Activated CD4-positive, alpha-beta T cell treated with anti-CD3 and anti-CD28 coated beads, Interleukin-2, Interleukin-6, amounts not matched to agents 100 ng/mL and 50 ng/mL, durations not matched to agents 16 hours and 8 hours (primary cell): Measurements from ENCODE around the gene DNAH5.
"Not testable (repeated sequence)": the region's sequence is repeated elsewhere in the genome, so short reads cannot be mapped to it uniquely, and the experiment has no call there.

Experiments
- DNase-seq: peaks from one replicate; pipeline ENCODE4 v3.0.0-alpha.2; 2020

Gene DNAH5, protein sequence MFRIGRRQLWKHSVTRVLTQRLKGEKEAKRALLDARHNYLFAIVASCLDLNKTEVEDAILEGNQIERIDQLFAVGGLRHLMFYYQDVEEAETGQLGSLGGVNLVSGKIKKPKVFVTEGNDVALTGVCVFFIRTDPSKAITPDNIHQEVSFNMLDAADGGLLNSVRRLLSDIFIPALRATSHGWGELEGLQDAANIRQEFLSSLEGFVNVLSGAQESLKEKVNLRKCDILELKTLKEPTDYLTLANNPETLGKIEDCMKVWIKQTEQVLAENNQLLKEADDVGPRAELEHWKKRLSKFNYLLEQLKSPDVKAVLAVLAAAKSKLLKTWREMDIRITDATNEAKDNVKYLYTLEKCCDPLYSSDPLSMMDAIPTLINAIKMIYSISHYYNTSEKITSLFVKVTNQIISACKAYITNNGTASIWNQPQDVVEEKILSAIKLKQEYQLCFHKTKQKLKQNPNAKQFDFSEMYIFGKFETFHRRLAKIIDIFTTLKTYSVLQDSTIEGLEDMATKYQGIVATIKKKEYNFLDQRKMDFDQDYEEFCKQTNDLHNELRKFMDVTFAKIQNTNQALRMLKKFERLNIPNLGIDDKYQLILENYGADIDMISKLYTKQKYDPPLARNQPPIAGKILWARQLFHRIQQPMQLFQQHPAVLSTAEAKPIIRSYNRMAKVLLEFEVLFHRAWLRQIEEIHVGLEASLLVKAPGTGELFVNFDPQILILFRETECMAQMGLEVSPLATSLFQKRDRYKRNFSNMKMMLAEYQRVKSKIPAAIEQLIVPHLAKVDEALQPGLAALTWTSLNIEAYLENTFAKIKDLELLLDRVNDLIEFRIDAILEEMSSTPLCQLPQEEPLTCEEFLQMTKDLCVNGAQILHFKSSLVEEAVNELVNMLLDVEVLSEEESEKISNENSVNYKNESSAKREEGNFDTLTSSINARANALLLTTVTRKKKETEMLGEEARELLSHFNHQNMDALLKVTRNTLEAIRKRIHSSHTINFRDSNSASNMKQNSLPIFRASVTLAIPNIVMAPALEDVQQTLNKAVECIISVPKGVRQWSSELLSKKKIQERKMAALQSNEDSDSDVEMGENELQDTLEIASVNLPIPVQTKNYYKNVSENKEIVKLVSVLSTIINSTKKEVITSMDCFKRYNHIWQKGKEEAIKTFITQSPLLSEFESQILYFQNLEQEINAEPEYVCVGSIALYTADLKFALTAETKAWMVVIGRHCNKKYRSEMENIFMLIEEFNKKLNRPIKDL (N-terminal part only)

GRCh38 chr5:13944560-13945199, at the start of gene DNAH5:
DNAH5 (minus strand) TSS chr5:13944688; CDS start chr5:13944438, 250 bp downstream.
- no peak for DNase-seq

DNA sequence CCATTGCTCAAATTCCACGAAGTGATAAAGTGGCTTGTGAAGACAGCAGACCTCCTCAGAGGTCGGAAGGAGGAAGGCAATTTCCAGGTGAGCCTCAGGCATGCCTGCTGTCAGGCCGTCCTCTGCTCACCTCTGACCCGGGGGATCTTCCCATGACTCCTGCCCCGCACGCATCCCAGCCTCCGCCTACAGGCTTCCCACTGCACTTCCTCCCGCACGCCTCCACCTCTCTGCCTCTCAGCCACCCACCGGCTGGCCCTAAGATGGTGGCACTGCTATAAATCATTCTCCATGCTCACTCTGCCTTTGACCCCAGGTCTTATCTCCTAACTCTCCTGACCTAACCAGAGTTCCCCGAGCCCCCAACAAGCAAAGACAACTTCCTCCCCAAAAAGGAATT, 49.4 kb upstream of the DNAH5 start:
- no peak for DNase-seq

- DNase-seq = no peak
Measured at GRCh38 chr5:13992795-13993194, 48.3 kb upstream of the DNAH5 start.

DNA sequence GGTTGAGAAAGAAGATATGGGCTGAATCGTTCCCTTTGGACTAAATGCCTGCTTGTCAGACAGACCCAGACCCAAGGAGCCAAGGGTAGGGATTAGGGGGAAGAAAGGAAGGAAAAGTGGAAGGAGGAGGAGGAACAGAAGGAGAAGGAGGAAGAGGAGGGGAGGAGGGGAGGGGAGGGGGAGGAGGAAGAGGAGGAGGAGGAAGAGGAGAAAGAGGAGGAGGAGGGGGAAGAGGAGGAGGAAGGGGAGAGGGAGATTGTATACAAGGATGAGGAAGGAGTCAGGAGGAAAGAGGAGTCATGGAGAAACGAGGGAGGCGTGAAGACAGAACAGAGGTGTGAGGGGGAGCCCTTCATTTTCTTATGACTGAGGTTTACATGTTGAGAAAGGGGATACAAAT, 46.9 kb upstream of the DNAH5 start:
- no peak for DNase-seq

GRCh38 chr5:13990896-13991295, 46.4 kb upstream of the DNAH5 start:
- no peak for DNase-seq

GRCh38 chr5:13989832-13990231, 45.3 kb upstream of the DNAH5 start:
- DNase-seq = no peak

- DNase-seq = peak; percentile 41
Measured at GRCh38 chr5:13987843-13988464, 43.5 kb upstream of the DNAH5 start.

- no peak for DNase-seq
Measured at GRCh38 chr5:13985731-13986418, 41.4 kb upstream of the DNAH5 start.

DNA sequence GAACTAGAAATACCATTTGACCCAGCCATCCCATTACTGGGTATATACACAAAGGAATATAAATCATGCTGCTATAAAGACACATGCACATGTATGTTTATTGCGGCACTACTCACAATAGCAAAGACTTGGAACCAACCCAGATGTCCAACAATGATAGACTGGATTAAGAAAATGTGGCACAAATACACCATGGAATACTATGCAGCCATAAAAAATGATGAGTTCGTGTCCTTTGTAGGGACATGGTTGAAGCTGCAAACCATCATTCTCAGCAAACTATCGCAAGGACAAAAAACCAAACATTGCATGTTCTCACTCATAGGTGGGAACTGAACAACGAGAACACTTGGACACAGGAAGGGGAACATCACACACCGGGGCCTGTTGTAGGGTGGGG, 40.4 kb upstream of the DNAH5 start:
- DNase-seq = not testable (repeated sequence)

GRCh38 chr5:13976867-13977830, 32.7 kb upstream of the DNAH5 start:
- DNase-seq = peak; percentile 6

GRCh38 chr5:13976223-13976622, 31.7 kb upstream of the DNAH5 start:
- no peak for DNase-seq

GRCh38 chr5:13975246-13975645, 30.8 kb upstream of the DNAH5 start:
- no peak for DNase-seq

- no peak for DNase-seq
Measured at GRCh38 chr5:13973724-13974123, 29.2 kb upstream of the DNAH5 start.

- no peak for DNase-seq
Measured at GRCh38 chr5:13972029-13972428, 27.5 kb upstream of the DNAH5 start.

DNA sequence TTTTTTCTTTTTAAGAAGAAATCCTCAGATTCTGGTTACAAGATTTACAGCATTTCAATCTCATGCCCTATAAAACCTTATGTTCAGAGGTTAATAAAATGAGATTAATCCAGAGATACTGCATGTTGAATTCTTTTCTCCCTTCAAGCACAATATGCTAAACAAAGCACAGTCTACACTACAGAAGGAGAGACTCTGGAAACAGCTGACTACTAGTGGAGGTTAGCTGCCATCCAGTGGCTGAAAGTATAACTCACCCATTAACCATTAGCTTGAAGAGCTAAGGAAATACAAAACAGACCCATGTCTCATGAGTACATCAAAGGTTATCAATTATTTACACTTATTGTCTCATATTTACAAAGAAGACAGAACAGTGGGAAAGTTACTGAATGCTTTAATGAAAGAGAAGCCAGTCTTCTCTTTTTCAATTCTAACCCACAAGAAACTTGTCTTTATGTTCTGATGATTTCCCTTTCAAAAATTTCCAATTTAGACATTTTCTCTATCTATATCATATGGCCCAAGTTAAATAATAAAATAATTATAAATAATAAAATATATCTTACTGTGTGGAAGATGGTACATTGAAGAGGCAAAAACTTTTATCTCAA, 12.7 kb upstream of the DNAH5 start:
- DNase-seq = peak; percentile 17

- DNase-seq = no peak
Measured at GRCh38 chr5:13956471-13956870, 12.0 kb upstream of the DNAH5 start.

DNA sequence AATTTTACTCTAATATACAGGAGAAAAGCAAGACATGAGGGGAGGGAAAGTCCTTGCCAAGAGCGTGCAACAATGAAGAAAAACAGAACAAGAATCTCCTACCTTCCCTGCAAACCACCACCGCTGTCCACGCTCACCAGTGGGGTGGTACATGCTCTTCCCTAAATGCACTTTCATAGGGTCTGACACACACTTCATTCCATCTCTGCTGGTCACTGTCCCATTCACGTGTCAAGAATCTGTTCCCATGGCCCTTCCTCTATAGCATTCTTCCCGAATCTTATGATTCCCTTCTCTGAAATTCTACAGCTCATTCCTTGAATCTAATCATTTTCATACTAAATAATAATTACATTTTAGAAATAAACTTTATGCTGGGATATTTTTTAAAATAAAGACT, 11.4 kb upstream of the DNAH5 start:
- no peak for DNase-seq

DNA sequence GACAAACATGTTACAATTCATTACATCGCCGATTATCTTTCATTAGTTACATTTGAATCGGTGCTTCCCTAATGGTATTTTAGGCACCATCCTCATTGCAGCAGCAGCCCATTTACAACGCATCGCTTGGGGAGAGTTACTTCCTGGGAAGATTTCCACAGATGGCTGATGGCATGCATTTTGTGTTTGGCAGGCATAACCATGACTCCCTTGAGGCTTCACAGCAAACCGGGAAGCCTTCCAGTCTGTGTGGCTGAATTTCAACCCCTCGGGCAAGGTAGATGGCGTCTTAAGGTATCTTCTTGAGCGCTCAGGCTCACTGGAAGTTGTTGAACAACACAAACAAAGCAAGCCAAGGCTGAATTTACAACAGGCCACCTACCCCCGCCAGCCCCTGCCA, 1.6 kb upstream of the DNAH5 start:
- DNase-seq = no peak

DNA sequence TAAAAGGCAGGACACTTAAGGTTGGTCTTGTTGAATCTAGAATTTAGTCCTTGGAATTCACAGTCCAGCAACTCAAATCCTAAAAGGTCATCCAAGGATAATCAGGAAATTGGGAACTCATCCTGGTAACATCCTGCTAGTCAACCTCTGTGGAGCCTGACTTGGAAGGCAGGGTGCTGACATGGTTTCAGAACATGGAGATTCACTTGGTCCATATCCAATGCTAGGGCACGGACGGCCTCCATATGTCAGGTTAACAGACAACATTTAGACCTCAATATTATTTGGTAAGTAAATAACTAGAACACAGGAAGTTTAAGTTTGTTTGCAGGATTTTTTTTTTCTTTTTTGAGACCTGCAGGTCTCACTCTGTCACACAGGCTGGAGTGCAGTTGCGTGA, 783 bp upstream of the DNAH5 start:
- no peak for DNase-seq

GRCh38 chr5:13943676-13944075, 812 bp downstream of the DNAH5 start:
- DNase-seq = no peak
